Gastrocnemius medialis (tissue), 4 donors: Measurements from ENCODE around the gene EXD3.
"Not testable (repeated sequence)": the region's sequence is repeated elsewhere in the genome, so short reads cannot be mapped to it uniquely, and the experiment has no call there.

Experiments
- CTCF ChIP-seq, 5 experiments: fragments of 450-650 bp in 3 of 5; fragments of 200-600 bp in 2 of 5; sonication (generic) in 2 of 5; IDR thresholded peaks in 4 of 5; conservative IDR thresholded peaks in 1 of 5; 1 replicate in 4 of 5; 2 replicates in 1 of 5; pipeline ENCODE4 v1.5.1; 2016 to 2019; ENCODE audit warnings: antibody characterized with exemption in 5 of 5, mild to moderate bottlenecking in 3 of 5, moderate library complexity in 3 of 5
- POLR2A ChIP-seq, 2 donors: fragments of 450-650 bp; IDR thresholded peaks; one replicate each; pipeline ENCODE4 v1.6.1; 2017; ENCODE audit warnings: antibody characterized with exemption in 2 of 2, mild to moderate bottlenecking in 2 of 2, moderate library complexity in 2 of 2

GRCh38 chr9:137339908-137340462 is 83.0 kb downstream of the EXD3 start:
- TF ChIP-seq CTCF (IDR thresholded peaks at IDR 0.05 in 4 of 5, conservative IDR thresholded peaks at IDR 0.05 in 1 of 5); POLR2A (IDR thresholded peaks at IDR 0.05): not testable (repeated sequence)
